D721Med (cell line): Measurements from ENCODE around the gene VRTN.

ENCODE experiments used
- DNase-seq: peaks from one replicate; pipeline ENCODE4 v3.0.0; 2011; ENCODE audit warnings: low spot score; ENCODE audit not compliant: insufficient read length
- FAIRE-seq: peaks from 2 replicates; lab custom pipeline; 2011; peaks lifted over from hg19 to GRCh38; lab: Jason Lieb, UNC
- CTCF ChIP-seq: IDR thresholded peaks from 2 replicates; pipeline ENCODE4 v1.5.1; 2012; ENCODE audit warnings: mild to moderate bottlenecking, control low read depth; ENCODE audit not compliant: insufficient read depth; ENCODE audit errors: missing control alignments

Gene VRTN

GRCh38 chr14:74349757-74350156, 1.5 kb downstream of the VRTN start:
- DNase-seq (no peak), FAIRE-seq (no peak)
- no peak for TF ChIP-seq CTCF

- no peak for TF ChIP-seq CTCF
- DNase-seq (no peak), FAIRE-seq (no peak)
Observed at GRCh38 chr14:74350211-74350927, 2.1 kb downstream of the VRTN start.

- no peak for DNase-seq
- FAIRE-seq = no peak
- no peak for TF ChIP-seq CTCF
Observed at GRCh38 chr14:74350928-74351323, 2.7 kb downstream of the VRTN start.

GRCh38 chr14:74356892-74357575, 8.8 kb downstream of the VRTN start:
- DNase-seq (no peak), FAIRE-seq (no peak)
- TF ChIP-seq CTCF = no peak

GRCh38 chr14:74357585-74357984, 9.3 kb downstream of the VRTN start:
- no peak for TF ChIP-seq CTCF
- no peak for FAIRE-seq

GRCh38 chr14:74358176-74358829, 10.0 kb downstream of the VRTN start:
- no peak for TF ChIP-seq CTCF
- no peak for DNase-seq
- FAIRE-seq = no peak

More at GRCh38 chr14:74357585-74357984, 9.3 kb downstream of the VRTN start:
- no peak for DNase-seq
